Measurements from ENCODE around the gene PRKCA.
A peak's percentile ranks its signal among the peaks of the same experiment; 100 is the strongest.

The PRKCA gene

GRCh38 chr17:66507982-66508760, 205.8 kb downstream of the PRKCA start:
- Histone ChIP-seq H3K4me3 (ENCODE audit: low read depth in 1 of 2, low read length in 2 of 2) (no peak overlapping the region), H3K27ac (ENCODE audit: low read depth, low read length) (peak overlapping the region; percentile 60), H3K27me3 (ENCODE audit: control insufficient read depth in 1 of 2, insufficient read depth in 2 of 2, low read length in 2 of 2) (no peaks in the 10 kb centered on the region), H3K9me3 (ENCODE audit: low read length) (no peaks in the 10 kb centered on the region), H3K36me3 (ENCODE audit: insufficient read depth, low read length) (no peaks in the 10 kb centered on the region), H3K9ac (ENCODE audit: low read length) (no peak overlapping the region), H3K4me1 (ENCODE audit: insufficient read depth, low read length) (peaks cover 36% of the 10 kb centered on the region)

GRCh38 chr17:66508896-66509844, 206.8 kb downstream of the PRKCA start:
- Histone ChIP-seq H3K9ac (ENCODE audit: low read length) (no peak overlapping the region), H3K36me3 (ENCODE audit: insufficient read depth, low read length) (no peaks in the 10 kb centered on the region), H3K9me3 (ENCODE audit: low read length) (no peaks in the 10 kb centered on the region), H3K4me1 (ENCODE audit: insufficient read depth, low read length) (peaks cover 30% of the 10 kb centered on the region), H3K27ac (ENCODE audit: low read depth, low read length) (peak overlapping the region; percentile 60), H3K4me3 (ENCODE audit: low read depth in 1 of 2, low read length in 2 of 2) (no peak overlapping the region), H3K27me3 (ENCODE audit: control insufficient read depth in 1 of 2, insufficient read depth in 2 of 2, low read length in 2 of 2) (no peaks in the 10 kb centered on the region)

- H3K27ac ChIP-seq (ENCODE audit: low read depth, low read length), result no peak overlapping the region
- no peaks in the 10 kb centered on the region for H3K36me3 ChIP-seq (ENCODE audit: insufficient read depth, low read length)
- peaks cover 30% of the 10 kb centered on the region for H3K4me1 ChIP-seq (ENCODE audit: insufficient read depth, low read length)
- no peaks in the 10 kb centered on the region for H3K9me3 ChIP-seq (ENCODE audit: low read length)
- H3K4me3 ChIP-seq (ENCODE audit: low read depth in 1 of 2, low read length in 2 of 2), result no peak overlapping the region
- H3K27me3 ChIP-seq (ENCODE audit: control insufficient read depth in 1 of 2, insufficient read depth in 2 of 2, low read length in 2 of 2), result no peaks in the 10 kb centered on the region
- no peak overlapping the region for H3K9ac ChIP-seq (ENCODE audit: low read length)
These were observed 207.5 kb downstream of the PRKCA start for GRCh38 chr17:66509926-66510325.

- Histone ChIP-seq H3K4me1 (ENCODE audit: insufficient read depth, low read length) (peaks cover 30% of the 10 kb centered on the region), H3K36me3 (ENCODE audit: insufficient read depth, low read length) (no peaks in the 10 kb centered on the region), H3K27ac (ENCODE audit: low read depth, low read length) (no peak overlapping the region)
These were observed 208.7 kb downstream of the PRKCA start for GRCh38 chr17:66511135-66511534.

GRCh38 chr17:66514227-66514806, 211.9 kb downstream of the PRKCA start:
- Histone ChIP-seq H3K27me3 (ENCODE audit: control insufficient read depth in 1 of 2, insufficient read depth in 2 of 2, low read length in 2 of 2) (no peaks in the 10 kb centered on the region), H3K9me3 (ENCODE audit: low read length) (no peaks in the 10 kb centered on the region), H3K9ac (ENCODE audit: low read length) (no peak overlapping the region), H3K4me3 (ENCODE audit: low read depth in 1 of 2, low read length in 2 of 2) (no peak overlapping the region), H3K4me1 (ENCODE audit: insufficient read depth, low read length) (peaks cover 23% of the 10 kb centered on the region), H3K27ac (ENCODE audit: low read depth, low read length) (no peak overlapping the region), H3K36me3 (ENCODE audit: insufficient read depth, low read length) (no peaks in the 10 kb centered on the region)

More at GRCh38 chr17:66511135-66511534, 208.7 kb downstream of the PRKCA start:
- H3K27me3 ChIP-seq (ENCODE audit: control insufficient read depth in 1 of 2, insufficient read depth in 2 of 2, low read length in 2 of 2), result no peaks in the 10 kb centered on the region
- H3K9ac ChIP-seq (ENCODE audit: low read length), result no peak overlapping the region
- no peaks in the 10 kb centered on the region for H3K9me3 ChIP-seq (ENCODE audit: low read length)
- H3K4me3 ChIP-seq (ENCODE audit: low read depth in 1 of 2, low read length in 2 of 2), result no peak overlapping the region

- no peaks in the 10 kb centered on the region for H3K36me3 ChIP-seq (ENCODE audit: insufficient read depth, low read length)
- no peaks in the 10 kb centered on the region for H3K27me3 ChIP-seq (ENCODE audit: control insufficient read depth in 1 of 2, insufficient read depth in 2 of 2, low read length in 2 of 2)
- no peak overlapping the region for H3K27ac ChIP-seq (ENCODE audit: low read depth, low read length)
- peaks cover 29% of the 10 kb centered on the region for H3K4me1 ChIP-seq (ENCODE audit: insufficient read depth, low read length)
- H3K9ac ChIP-seq (ENCODE audit: low read length), result no peak overlapping the region
- no peaks in the 10 kb centered on the region for H3K9me3 ChIP-seq (ENCODE audit: low read length)
- H3K4me3 ChIP-seq (ENCODE audit: low read depth in 1 of 2, low read length in 2 of 2), result no peak overlapping the region
These were observed 213.6 kb downstream of the PRKCA start for GRCh38 chr17:66515974-66516373.

- Histone ChIP-seq H3K9me3 (ENCODE audit: low read length) (no peaks in the 10 kb centered on the region), H3K27ac (ENCODE audit: low read depth, low read length) (peak overlapping the region; percentile 29), H3K27me3 (ENCODE audit: control insufficient read depth in 1 of 2, insufficient read depth in 2 of 2, low read length in 2 of 2) (no peaks in the 10 kb centered on the region), H3K4me1 (ENCODE audit: insufficient read depth, low read length) (peaks cover 44% of the 10 kb centered on the region), H3K36me3 (ENCODE audit: insufficient read depth, low read length) (no peaks in the 10 kb centered on the region), H3K9ac (ENCODE audit: low read length) (no peak overlapping the region), H3K4me3 (ENCODE audit: low read depth in 1 of 2, low read length in 2 of 2) (no peak overlapping the region)
These were observed 215.1 kb downstream of the PRKCA start for GRCh38 chr17:66517336-66518009.

- peaks cover 51% of the 10 kb centered on the region for H3K4me1 ChIP-seq (ENCODE audit: insufficient read depth, low read length)
- H3K27ac ChIP-seq (ENCODE audit: low read depth, low read length), result no peak overlapping the region
- H3K9ac ChIP-seq (ENCODE audit: low read length), result no peak overlapping the region
These were observed 215.7 kb downstream of the PRKCA start for GRCh38 chr17:66518108-66518507.

GRCh38 chr17:66518677-66519076, 216.3 kb downstream of the PRKCA start:
- Histone ChIP-seq H3K9me3 (ENCODE audit: low read length) (no peaks in the 10 kb centered on the region), H3K27me3 (ENCODE audit: control insufficient read depth in 1 of 2, insufficient read depth in 2 of 2, low read length in 2 of 2) (no peaks in the 10 kb centered on the region), H3K27ac (ENCODE audit: low read depth, low read length) (peak overlapping the region; percentile 3), H3K9ac (ENCODE audit: low read length) (no peak overlapping the region), H3K4me1 (ENCODE audit: insufficient read depth, low read length) (peaks cover 56% of the 10 kb centered on the region), H3K4me3 (ENCODE audit: low read depth in 1 of 2, low read length in 2 of 2) (no peak overlapping the region), H3K36me3 (ENCODE audit: insufficient read depth, low read length) (no peaks in the 10 kb centered on the region)

More at GRCh38 chr17:66518108-66518507, 215.7 kb downstream of the PRKCA start:
- Histone ChIP-seq H3K36me3 (ENCODE audit: insufficient read depth, low read length) (no peaks in the 10 kb centered on the region), H3K27me3 (ENCODE audit: control insufficient read depth in 1 of 2, insufficient read depth in 2 of 2, low read length in 2 of 2) (no peaks in the 10 kb centered on the region), H3K4me3 (ENCODE audit: low read depth in 1 of 2, low read length in 2 of 2) (no peak overlapping the region), H3K9me3 (ENCODE audit: low read length) (no peaks in the 10 kb centered on the region)

GRCh38 chr17:66519154-66519553, 216.7 kb downstream of the PRKCA start:
- Histone ChIP-seq H3K27me3 (ENCODE audit: control insufficient read depth in 1 of 2, insufficient read depth in 2 of 2, low read length in 2 of 2) (no peaks in the 10 kb centered on the region), H3K9me3 (ENCODE audit: low read length) (no peaks in the 10 kb centered on the region), H3K27ac (ENCODE audit: low read depth, low read length) (peak overlapping the region; percentile 3), H3K4me3 (ENCODE audit: low read depth in 1 of 2, low read length in 2 of 2) (no peak overlapping the region), H3K36me3 (ENCODE audit: insufficient read depth, low read length) (no peaks in the 10 kb centered on the region), H3K4me1 (ENCODE audit: insufficient read depth, low read length) (peaks cover 61% of the 10 kb centered on the region), H3K9ac (ENCODE audit: low read length) (no peak overlapping the region)

- no peak overlapping the region for H3K9ac ChIP-seq (ENCODE audit: low read length)
- peak overlapping the region; percentile 75 for H3K27ac ChIP-seq (ENCODE audit: low read depth, low read length)
- H3K36me3 ChIP-seq (ENCODE audit: insufficient read depth, low read length), result no peaks in the 10 kb centered on the region
- H3K4me3 ChIP-seq (ENCODE audit: low read depth in 1 of 2, low read length in 2 of 2), result no peak overlapping the region
- no peaks in the 10 kb centered on the region for H3K9me3 ChIP-seq (ENCODE audit: low read length)
- H3K27me3 ChIP-seq (ENCODE audit: control insufficient read depth in 1 of 2, insufficient read depth in 2 of 2, low read length in 2 of 2), result no peaks in the 10 kb centered on the region
- H3K4me1 ChIP-seq (ENCODE audit: insufficient read depth, low read length), result peaks cover 70% of the 10 kb centered on the region
These were observed 218.6 kb downstream of the PRKCA start for GRCh38 chr17:66520999-66521398.
